ENCODE results near the gene IRAK1BP1. TPM values are rescaled to one million over a fixed set of nuclear protein-coding genes. Genes with fewer than 3 reads are reported as not detected.

The IRAK1BP1 gene
- total RNA-seq, result 4.6 and 8.4 TPM in 2 replicates

GRCh38 chr6:78867370-78868040 is at the start of gene IRAK1BP1:
TSS of gene IRAK1BP1 (plus strand) at chr6:78867551. CDS start at chr6:78867577, 26 bp downstream.

Other genes with a start within 250 kb of the IRAK1BP1 start
- 18.9 and 25.0 TPM in 2 replicates for gene PHIP, start 210.7 kb downstream of the IRAK1BP1 start, total RNA-seq